Gastroesophageal sphincter (tissue), 3 donors: Measurements from ENCODE around the gene LNX1.

Experiments
- POLR2A ChIP-seq, 2 donors: fragments of 450-650 bp; IDR thresholded peaks; one replicate each; pipeline ENCODE4 v1.6.1; 2017; ENCODE audit warnings: antibody characterized with exemption in 2 of 2, mild to moderate bottlenecking in 2 of 2, moderate library complexity in 1 of 2
- POLR2AphosphoS5 ChIP-seq: sonication (generic); formaldehyde crosslinking; IDR thresholded peaks from one replicate; pipeline ENCODE4 v1.6.1; 2017; ENCODE audit warnings: antibody characterized with exemption
- TF ChIP-seq, protein P1 (sequence below), 4 experiments: fragments of 200-600 bp in 2 of 4; fragments of 450-650 bp in 2 of 4; sonication (generic) in 1 of 4; IDR thresholded peaks; one replicate each; pipeline ENCODE4 v1.5.1; 2017 to 2019; ENCODE audit warnings: antibody characterized with exemption in 4 of 4, mild to moderate bottlenecking in 2 of 4, moderate library complexity in 2 of 4

DNA sequence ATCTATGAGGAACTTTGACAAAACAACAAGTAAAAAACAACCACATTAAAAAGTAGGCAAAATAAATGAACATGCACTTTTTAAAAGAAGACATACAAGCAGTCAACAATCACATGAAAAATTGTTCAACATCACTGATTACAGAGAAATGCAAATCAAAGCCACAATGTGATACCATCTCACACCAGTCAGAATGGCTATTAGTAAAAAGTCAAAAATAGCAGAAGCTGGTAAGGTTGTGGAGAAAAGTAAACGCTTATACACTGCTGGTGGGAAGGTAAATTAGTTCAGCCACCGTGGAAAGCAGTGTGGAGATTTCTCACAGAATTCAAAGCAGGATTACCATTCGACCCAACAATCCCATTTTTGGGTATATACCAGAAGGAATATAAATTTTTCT is 17.0 kb upstream of the LNX1 start:
- TF ChIP-seq, protein P1, sequence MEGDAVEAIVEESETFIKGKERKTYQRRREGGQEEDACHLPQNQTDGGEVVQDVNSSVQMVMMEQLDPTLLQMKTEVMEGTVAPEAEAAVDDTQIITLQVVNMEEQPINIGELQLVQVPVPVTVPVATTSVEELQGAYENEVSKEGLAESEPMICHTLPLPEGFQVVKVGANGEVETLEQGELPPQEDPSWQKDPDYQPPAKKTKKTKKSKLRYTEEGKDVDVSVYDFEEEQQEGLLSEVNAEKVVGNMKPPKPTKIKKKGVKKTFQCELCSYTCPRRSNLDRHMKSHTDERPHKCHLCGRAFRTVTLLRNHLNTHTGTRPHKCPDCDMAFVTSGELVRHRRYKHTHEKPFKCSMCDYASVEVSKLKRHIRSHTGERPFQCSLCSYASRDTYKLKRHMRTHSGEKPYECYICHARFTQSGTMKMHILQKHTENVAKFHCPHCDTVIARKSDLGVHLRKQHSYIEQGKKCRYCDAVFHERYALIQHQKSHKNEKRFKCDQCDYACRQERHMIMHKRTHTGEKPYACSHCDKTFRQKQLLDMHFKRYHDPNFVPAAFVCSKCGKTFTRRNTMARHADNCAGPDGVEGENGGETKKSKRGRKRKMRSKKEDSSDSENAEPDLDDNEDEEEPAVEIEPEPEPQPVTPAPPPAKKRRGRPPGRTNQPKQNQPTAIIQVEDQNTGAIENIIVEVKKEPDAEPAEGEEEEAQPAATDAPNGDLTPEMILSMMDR (IDR thresholded peaks at IDR 0.05), result no peak
- TF ChIP-seq POLR2AphosphoS5 (no peak), POLR2A (IDR thresholded peaks at IDR 0.05) (no peak)
